GM19468 (cell line): ENCODE measurements around the gene DYNC1LI1.
A peak's percentile ranks its signal among the peaks of the same experiment; 100 is the strongest.

Experiments used
- ATAC-seq: cut with Tn5 transposase; IDR thresholded peaks from one replicate; pipeline ENCODE4 v1.9.1; 2021; ENCODE audit warnings: mild to moderate bottlenecking, moderate library complexity, moderate number of reproducible peaks; ENCODE audit not compliant: unreplicated experiment; ENCODE audit errors: extremely low read depth

The DYNC1LI1 gene

GRCh38 chr3:32570421-32571191, at the start of gene DYNC1LI1:
TSS of gene DYNC1LI1 (minus strand) at chr3:32570858. CDS start at chr3:32570770, 88 bp downstream.
- peak; percentile 70 for ATAC-seq

GRCh38 chr3:32619395-32619794, 48.7 kb upstream of the DYNC1LI1 start:
- ATAC-seq: no peak

GRCh38 chr3:32616267-32616962, 45.8 kb upstream of the DYNC1LI1 start:
- ATAC-seq: no peak

GRCh38 chr3:32614956-32615355, 44.3 kb upstream of the DYNC1LI1 start:
- ATAC-seq: no peak

GRCh38 chr3:32613183-32613582, 42.5 kb upstream of the DYNC1LI1 start:
- no peak for ATAC-seq

GRCh38 chr3:32612547-32612946, 41.9 kb upstream of the DYNC1LI1 start:
- ATAC-seq: no peak

- no peak for ATAC-seq
Observed at GRCh38 chr3:32607522-32607921, 36.9 kb upstream of the DYNC1LI1 start.

GRCh38 chr3:32606960-32607359, 36.3 kb upstream of the DYNC1LI1 start:
- no peak for ATAC-seq

- no peak for ATAC-seq
Observed at GRCh38 chr3:32606277-32606676, 35.6 kb upstream of the DYNC1LI1 start.

- no peak for ATAC-seq
Observed at GRCh38 chr3:32603064-32603463, 32.4 kb upstream of the DYNC1LI1 start.

- no peak for ATAC-seq
Observed at GRCh38 chr3:32602206-32602605, 31.5 kb upstream of the DYNC1LI1 start.

- ATAC-seq: no peak
Observed at GRCh38 chr3:32601722-32602121, 31.1 kb upstream of the DYNC1LI1 start.

- no peak for ATAC-seq
Observed at GRCh38 chr3:32597656-32598055, 27.0 kb upstream of the DYNC1LI1 start.

GRCh38 chr3:32596909-32597369, 26.3 kb upstream of the DYNC1LI1 start:
- ATAC-seq: no peak

- ATAC-seq: no peak
Observed at GRCh38 chr3:32596282-32596908, 25.7 kb upstream of the DYNC1LI1 start.

- ATAC-seq: no peak
Observed at GRCh38 chr3:32595323-32595722, 24.7 kb upstream of the DYNC1LI1 start.

GRCh38 chr3:32593903-32594525, 23.4 kb upstream of the DYNC1LI1 start:
- ATAC-seq: no peak

- no peak for ATAC-seq
Observed at GRCh38 chr3:32592696-32593353, 22.2 kb upstream of the DYNC1LI1 start.

- ATAC-seq: no peak
Observed at GRCh38 chr3:32592011-32592410, 21.4 kb upstream of the DYNC1LI1 start.

- ATAC-seq: no peak
Observed at GRCh38 chr3:32591186-32591585, 20.5 kb upstream of the DYNC1LI1 start.
